ENCODE data around the gene FAM120A.

DNA sequence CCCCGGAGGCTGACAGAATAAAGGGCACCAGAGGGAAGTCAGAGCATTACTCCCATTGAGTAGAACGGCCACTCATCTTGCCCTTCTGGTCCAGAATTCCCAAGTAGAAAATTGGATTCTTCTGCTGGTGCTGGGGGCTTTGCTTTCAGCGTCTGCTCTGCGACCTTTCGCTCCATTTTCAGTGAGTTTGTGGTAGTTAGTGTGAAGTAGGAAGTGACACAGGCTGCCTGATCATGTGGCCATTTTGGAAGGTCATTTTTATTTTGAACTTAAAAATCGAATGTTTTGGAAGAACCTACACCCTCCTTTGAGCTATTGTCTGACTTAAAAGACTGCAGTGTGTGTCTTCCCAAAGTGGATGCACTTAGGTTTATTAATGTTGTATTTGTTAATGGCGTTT lies 58.6 kb downstream of the FAM120A start:
- no peak for TF ChIP-seq EP300 (conservative IDR thresholded peaks at IDR 0.05; ENCODE audit: poor library complexity, severe bottlenecking)
- TF ChIP-seq TAF1 (IDR thresholded peaks at IDR 0.05; ENCODE audit: low read depth) = no peak
- TF ChIP-seq, protein P1, sequence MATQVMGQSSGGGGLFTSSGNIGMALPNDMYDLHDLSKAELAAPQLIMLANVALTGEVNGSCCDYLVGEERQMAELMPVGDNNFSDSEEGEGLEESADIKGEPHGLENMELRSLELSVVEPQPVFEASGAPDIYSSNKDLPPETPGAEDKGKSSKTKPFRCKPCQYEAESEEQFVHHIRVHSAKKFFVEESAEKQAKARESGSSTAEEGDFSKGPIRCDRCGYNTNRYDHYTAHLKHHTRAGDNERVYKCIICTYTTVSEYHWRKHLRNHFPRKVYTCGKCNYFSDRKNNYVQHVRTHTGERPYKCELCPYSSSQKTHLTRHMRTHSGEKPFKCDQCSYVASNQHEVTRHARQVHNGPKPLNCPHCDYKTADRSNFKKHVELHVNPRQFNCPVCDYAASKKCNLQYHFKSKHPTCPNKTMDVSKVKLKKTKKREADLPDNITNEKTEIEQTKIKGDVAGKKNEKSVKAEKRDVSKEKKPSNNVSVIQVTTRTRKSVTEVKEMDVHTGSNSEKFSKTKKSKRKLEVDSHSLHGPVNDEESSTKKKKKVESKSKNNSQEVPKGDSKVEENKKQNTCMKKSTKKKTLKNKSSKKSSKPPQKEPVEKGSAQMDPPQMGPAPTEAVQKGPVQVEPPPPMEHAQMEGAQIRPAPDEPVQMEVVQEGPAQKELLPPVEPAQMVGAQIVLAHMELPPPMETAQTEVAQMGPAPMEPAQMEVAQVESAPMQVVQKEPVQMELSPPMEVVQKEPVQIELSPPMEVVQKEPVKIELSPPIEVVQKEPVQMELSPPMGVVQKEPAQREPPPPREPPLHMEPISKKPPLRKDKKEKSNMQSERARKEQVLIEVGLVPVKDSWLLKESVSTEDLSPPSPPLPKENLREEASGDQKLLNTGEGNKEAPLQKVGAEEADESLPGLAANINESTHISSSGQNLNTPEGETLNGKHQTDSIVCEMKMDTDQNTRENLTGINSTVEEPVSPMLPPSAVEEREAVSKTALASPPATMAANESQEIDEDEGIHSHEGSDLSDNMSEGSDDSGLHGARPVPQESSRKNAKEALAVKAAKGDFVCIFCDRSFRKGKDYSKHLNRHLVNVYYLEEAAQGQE (IDR thresholded peaks at IDR 0.05; ENCODE audit: borderline replicate concordance) = no peak
- TF ChIP-seq CTCF (IDR thresholded peaks at IDR 0.05; ENCODE audit: poor library complexity, severe bottlenecking) = no peak
- TF ChIP-seq POLR2AphosphoS5 (IDR thresholded peaks at IDR 0.05) = no peak
- TF ChIP-seq EZH2 (IDR thresholded peaks at IDR 0.05; ENCODE audit: borderline replicate concordance, insufficient read depth, low read length, poor library complexity, severe bottlenecking) = no peak
- no peak for TF ChIP-seq SMC3 (conservative IDR thresholded peaks at IDR 0.05; ENCODE audit: poor library complexity)
- no peak for TF ChIP-seq MXI1 (conservative IDR thresholded peaks at IDR 0.05; ENCODE audit: poor library complexity, severe bottlenecking)

Measured in neural cell (in vitro differentiated cells).